Tibial artery (tissue), 4 donors: Measurements from ENCODE around the gene PCTP.

Source experiments
- DNase-seq, 2 donors: peaks; one replicate each; pipeline ENCODE4 v3.0.0-alpha.2; 2019
- H3K27ac ChIP-seq, 2 donors: fragments of 200-600 bp; sonication (generic) in 1 of 2; 1 replicate in 1 of 2; 2 replicates in 1 of 2; pipeline ENCODE4 v1.5.1; 2018 to 2019; ENCODE audit warnings: mild to moderate bottlenecking in 1 of 2
- H3K27me3 ChIP-seq, 2 donors: fragments of 200-600 bp; sonication (generic) in 1 of 2; one replicate each; pipeline versions ENCODE4 v1.5.1 to v1.6.0; 2016 to 2019
- H3K36me3 ChIP-seq, 3 donors: fragments of 200-600 bp; sonication (generic) in 2 of 3; one replicate each; pipeline ENCODE4 v1.5.1; 2016 to 2019; ENCODE audit warnings: mild to moderate bottlenecking in 2 of 3
- H3K4me1 ChIP-seq, 4 donors: fragments of 200-600 bp; sonication (generic) in 2 of 4; 1 replicate in 3 of 4; 2 replicates in 1 of 4; pipeline ENCODE4 v1.5.1; 2016 to 2019
- H3K4me3 ChIP-seq, 2 donors: fragments of 200-600 bp; sonication (generic) in 1 of 2; 1 replicate in 1 of 2; 2 replicates in 1 of 2; pipeline ENCODE4 v1.5.1; 2018 to 2019; ENCODE audit warnings: mild to moderate bottlenecking in 2 of 2
- H3K9me3 ChIP-seq, 3 donors: fragments of 200-600 bp; sonication (generic) in 1 of 3; one replicate each; pipeline ENCODE4 v1.5.1; 2016 to 2019
- intact Hi-C: fragments of 100-400 bp; cut with DNase I; formaldehyde crosslinking; loops from one replicate; pipeline ENCODE4 v1.15.0; 2023; ENCODE audit warnings: low total_unique reads
- TF ChIP-seq, protein P1 (sequence below), 2 experiments: fragments of 200-600 bp in 1 of 2; fragments of 450-650 bp in 1 of 2; IDR thresholded peaks; one replicate each; pipeline ENCODE4 v1.5.1; 2017 to 2019; ENCODE audit warnings: antibody characterized with exemption in 2 of 2, mild to moderate bottlenecking in 1 of 2, moderate library complexity in 1 of 2

PCTP gene

DNA sequence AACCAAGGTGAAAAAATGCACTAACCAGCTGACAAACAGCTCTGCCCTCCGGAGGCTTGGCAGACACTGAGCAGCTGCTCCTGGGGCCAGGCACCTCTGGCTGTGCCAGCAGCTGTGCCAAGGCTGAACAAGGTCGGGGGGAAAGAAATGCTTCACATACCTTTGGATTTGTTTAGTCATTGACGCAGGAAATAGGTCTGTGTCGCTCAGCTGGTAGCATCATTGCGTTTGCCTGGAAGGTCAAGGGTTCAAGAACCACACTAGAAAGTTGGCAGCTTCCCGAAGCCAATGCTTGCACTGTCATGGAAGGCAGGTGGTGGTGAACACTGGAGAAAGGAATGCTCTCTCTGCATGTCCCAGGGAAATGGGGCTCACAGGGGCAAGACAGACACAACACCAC is 63.5 kb downstream of the PCTP start:
- H3K27me3 ChIP-seq = no peaks in the 10 kb centered on the region
- TF ChIP-seq, protein P1, sequence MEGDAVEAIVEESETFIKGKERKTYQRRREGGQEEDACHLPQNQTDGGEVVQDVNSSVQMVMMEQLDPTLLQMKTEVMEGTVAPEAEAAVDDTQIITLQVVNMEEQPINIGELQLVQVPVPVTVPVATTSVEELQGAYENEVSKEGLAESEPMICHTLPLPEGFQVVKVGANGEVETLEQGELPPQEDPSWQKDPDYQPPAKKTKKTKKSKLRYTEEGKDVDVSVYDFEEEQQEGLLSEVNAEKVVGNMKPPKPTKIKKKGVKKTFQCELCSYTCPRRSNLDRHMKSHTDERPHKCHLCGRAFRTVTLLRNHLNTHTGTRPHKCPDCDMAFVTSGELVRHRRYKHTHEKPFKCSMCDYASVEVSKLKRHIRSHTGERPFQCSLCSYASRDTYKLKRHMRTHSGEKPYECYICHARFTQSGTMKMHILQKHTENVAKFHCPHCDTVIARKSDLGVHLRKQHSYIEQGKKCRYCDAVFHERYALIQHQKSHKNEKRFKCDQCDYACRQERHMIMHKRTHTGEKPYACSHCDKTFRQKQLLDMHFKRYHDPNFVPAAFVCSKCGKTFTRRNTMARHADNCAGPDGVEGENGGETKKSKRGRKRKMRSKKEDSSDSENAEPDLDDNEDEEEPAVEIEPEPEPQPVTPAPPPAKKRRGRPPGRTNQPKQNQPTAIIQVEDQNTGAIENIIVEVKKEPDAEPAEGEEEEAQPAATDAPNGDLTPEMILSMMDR (IDR thresholded peaks at IDR 0.05) = no peak
- intact Hi-C loops = no loop called here
- no peak for DNase-seq
- no peaks in the 10 kb centered on the region for H3K36me3 ChIP-seq
- peaks cover 0 to 4% (median 0%) of the 10 kb centered on the region in 4 donors for H3K4me1 ChIP-seq
- H3K27ac ChIP-seq = no peak overlapping the region
- H3K9me3 ChIP-seq = no peaks in the 10 kb centered on the region
- no peak overlapping the region for H3K4me3 ChIP-seq

DNA sequence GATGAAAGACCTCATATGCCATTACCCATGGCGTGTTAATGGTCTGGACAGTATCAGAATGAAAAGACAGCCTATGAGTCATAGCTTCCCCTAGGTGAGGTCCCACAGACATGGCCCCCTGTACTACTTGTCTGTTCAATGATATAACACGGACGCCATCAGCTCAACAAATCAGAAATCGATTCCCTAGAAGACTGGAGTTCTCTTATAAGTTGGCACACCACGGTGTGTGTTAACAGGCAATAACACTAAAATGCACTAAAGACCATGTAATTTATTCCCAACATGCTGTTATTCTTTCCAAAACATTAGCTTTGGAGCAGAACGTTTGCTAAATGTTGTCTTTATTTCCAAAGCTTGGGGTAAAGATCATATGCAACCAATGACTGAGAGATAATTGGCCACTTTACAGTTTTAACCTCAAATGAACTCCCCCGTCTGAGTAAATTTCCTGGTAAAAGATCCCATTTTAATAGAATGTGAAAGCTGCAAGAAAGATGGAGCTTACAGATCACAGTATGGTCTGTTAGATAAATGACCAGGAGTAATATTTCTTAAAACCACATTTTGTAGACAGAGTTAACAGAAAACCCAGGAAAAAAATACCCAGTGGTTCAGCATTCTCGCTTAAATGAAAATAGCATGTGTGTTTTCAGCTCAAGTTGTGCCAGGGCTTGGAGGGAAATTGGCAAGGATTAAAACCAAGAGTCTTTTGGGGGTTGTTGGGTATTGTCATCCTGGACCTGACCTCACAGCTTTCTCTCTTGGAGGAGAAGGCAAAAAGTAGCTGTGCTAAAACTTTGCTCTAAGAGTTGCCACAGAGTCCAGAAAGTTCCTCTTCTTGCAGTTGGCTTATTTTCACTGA is 65.9 kb downstream of the PCTP start:
- TF ChIP-seq, protein P1 (IDR thresholded peaks at IDR 0.05) = no peak
- intact Hi-C loops = no loop called here

DNA sequence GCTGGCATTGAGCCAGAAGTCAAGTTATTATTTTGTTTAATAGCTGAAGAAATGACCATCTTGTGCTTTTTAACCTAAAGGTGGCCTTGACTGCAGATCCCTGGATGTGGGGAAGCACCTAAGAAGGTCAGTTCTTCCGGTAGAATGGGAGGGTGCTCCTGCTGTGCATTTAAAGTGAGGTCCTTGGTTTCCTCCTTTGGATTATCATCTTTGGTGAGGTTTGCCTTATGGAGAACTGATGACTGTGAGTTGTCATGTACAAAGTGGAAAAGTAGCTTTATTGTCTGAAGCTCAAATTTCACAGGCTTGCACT is 66.5 kb downstream of the PCTP start:
- H3K27me3 ChIP-seq = no peaks in the 10 kb centered on the region
- DNase-seq = no peak
- H3K4me3 ChIP-seq = no peak overlapping the region
- TF ChIP-seq, protein P1 (IDR thresholded peaks at IDR 0.05) = no peak
- H3K4me1 ChIP-seq = peaks cover 0 to 4% (median 0%) of the 10 kb centered on the region in 4 donors
- intact Hi-C loops = no loop called here
- no peak overlapping the region for H3K27ac ChIP-seq
- no peaks in the 10 kb centered on the region for H3K9me3 ChIP-seq
- H3K36me3 ChIP-seq = no peaks in the 10 kb centered on the region

More for the DNA sequence above, 65.9 kb downstream of the PCTP start:
- Histone ChIP-seq H3K36me3 (no peaks in the 10 kb centered on the region), H3K27ac (no peak overlapping the region), H3K4me1 (peaks cover 0 to 4% (median 0%) of the 10 kb centered on the region in 4 donors), H3K4me3 (no peak overlapping the region), H3K9me3 (no peaks in the 10 kb centered on the region), H3K27me3 (no peaks in the 10 kb centered on the region)
- DNase-seq = no peak

- no peak overlapping the region for H3K4me3 ChIP-seq
- no peak for DNase-seq
- H3K4me1 ChIP-seq = peaks cover 0 to 4% (median 0%) of the 10 kb centered on the region in 4 donors
- no peaks in the 10 kb centered on the region for H3K9me3 ChIP-seq
- H3K27me3 ChIP-seq = no peaks in the 10 kb centered on the region
- TF ChIP-seq, protein P1 (IDR thresholded peaks at IDR 0.05) = no peak
- intact Hi-C loops = no loop called here
- H3K36me3 ChIP-seq = no peaks in the 10 kb centered on the region
- H3K27ac ChIP-seq = no peak overlapping the region
Observed at GRCh38 chr17:55818026-55818425, 67.2 kb downstream of the PCTP start.

DNA sequence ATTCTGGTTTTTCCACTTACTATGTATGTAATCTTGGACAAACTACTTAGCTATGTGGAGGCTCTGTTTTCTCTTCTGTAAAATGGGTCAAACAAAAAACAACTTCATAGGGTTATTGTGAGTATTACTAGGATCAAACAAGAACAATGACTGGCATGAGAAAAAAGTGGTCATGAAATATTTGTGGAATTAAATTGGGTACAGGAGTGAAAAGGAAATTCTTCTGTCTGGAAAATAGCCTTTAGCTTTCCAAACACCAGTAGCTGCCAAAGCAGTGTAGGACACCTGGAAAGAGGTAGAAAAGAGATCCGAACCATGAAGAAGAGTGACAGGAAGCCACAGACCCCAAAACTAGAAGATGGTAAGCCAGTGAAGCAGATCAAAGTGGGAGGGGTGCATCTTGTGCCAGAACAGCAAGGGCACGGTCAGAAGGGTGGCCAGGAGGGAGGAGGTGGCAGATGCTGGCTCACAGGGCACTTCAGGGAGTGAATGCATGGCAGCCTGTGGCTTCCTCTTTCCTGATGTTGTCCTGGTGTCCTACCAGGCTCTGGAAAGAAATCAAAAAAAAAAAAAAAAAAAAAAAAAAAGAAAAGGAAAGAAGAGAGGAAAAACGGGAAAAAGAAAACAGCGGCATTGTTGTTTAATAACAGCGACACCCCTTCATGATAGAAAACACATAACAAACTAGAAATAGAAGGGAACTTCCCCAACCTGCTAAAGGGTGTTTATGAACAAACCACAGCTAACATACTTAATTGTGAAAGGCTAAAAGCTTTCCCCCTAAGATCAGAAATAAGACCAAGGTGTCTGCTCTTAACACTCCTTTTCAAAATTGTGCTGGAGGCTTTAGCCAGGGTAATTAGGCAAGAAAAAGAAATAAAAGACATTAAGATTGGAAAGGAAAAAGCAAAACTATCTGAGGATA is 67.9 kb downstream of the PCTP start:
- Histone ChIP-seq H3K4me3 (no peak overlapping the region), H3K27me3 (no peaks in the 10 kb centered on the region), H3K4me1 (peaks cover 0 to 4% (median 0%) of the 10 kb centered on the region in 4 donors), H3K27ac (no peak overlapping the region), H3K9me3 (no peaks in the 10 kb centered on the region), H3K36me3 (no peaks in the 10 kb centered on the region)
- intact Hi-C loops = no loop called here
- TF ChIP-seq, protein P1 (IDR thresholded peaks at IDR 0.05) = no peak
- no peak for DNase-seq
